CD4-positive, alpha-beta T cell (primary cell): ENCODE measurements around the gene SYNGR1. TPM values are rescaled to one million over a fixed set of nuclear protein-coding genes. Genes with fewer than 3 reads are reported as not detected.

Experiments used
- ATAC-seq: fragments of 200-7000 bp; cut with Tn5 transposase; one replicate; pipeline ENCODE4 v1.10.0; 2022; ENCODE audit warnings: mild to moderate bottlenecking; ENCODE audit not compliant: poor library complexity
- CTCF ChIA-PET: fragments of 350-600 bp; sonication (Branson Sonifier 250); formaldehyde crosslinking; loops from one replicate; lab custom pipeline; 2021; ENCODE audit warnings: antibody characterized with exemption, inconsistent platforms; lab: Charles Lee
- POLR2A ChIA-PET: fragments of 350-600 bp; sonication (Branson Sonifier 250); formaldehyde crosslinking; loops from one replicate; lab custom pipeline; 2021; ENCODE audit warnings: antibody characterized with exemption, inconsistent platforms; lab: Charles Lee
- DNase-seq, 14 experiments: peaks; one replicate each; pipeline ENCODE4 v3.0.0-alpha.2; 2013 to 2020; ENCODE audit warnings: mixed read lengths in 2 of 14
- H3K27ac ChIP-seq, 2 donors: one replicate each; pipeline versions ENCODE4 v1.5.1 to v1.7.0; 2013; ENCODE audit warnings: low read length in 2 of 2, low read depth in 1 of 2, mild to moderate bottlenecking in 1 of 2
- H3K27me3 ChIP-seq, 2 experiments: 1 replicate in 1 of 2; 2 replicates in 1 of 2; pipeline versions ENCODE4 v1.6.1 to v1.7.0; 2013; ENCODE audit warnings: low read length in 2 of 2, control low read depth in 1 of 2, mild to moderate bottlenecking in 1 of 2, moderate library complexity in 1 of 2; ENCODE audit not compliant: insufficient read depth in 2 of 2, control insufficient read depth in 1 of 2
- H3K36me3 ChIP-seq: one replicate; pipeline ENCODE4 v1.6.1; 2013; ENCODE audit warnings: low read length, control low read depth; ENCODE audit not compliant: insufficient read depth
- H3K4me1 ChIP-seq: one replicate; pipeline ENCODE4 v1.6.1; 2013; ENCODE audit warnings: low read length, control low read depth; ENCODE audit not compliant: insufficient read depth
- H3K4me3 ChIP-seq: one replicate; pipeline ENCODE4 v1.5.1; 2013; ENCODE audit warnings: mild to moderate bottlenecking, low read length, moderate library complexity
- H3K9me3 ChIP-seq, 2 experiments: 1 replicate in 1 of 2; 2 replicates in 1 of 2; pipeline versions ENCODE4 v1.6.1 to v1.7.0; 2013; ENCODE audit warnings: low read length in 2 of 2, mild to moderate bottlenecking in 2 of 2, control low read depth in 1 of 2, moderate library complexity in 1 of 2; ENCODE audit not compliant: control insufficient read depth in 1 of 2, insufficient read depth in 1 of 2
- H3K27ac Mint-ChIP-seq: one replicate; pipeline ENCODE4 v1.8.0; 2020; ENCODE audit warnings: mixed read lengths
- H3K27me3 Mint-ChIP-seq: one replicate; pipeline ENCODE4 v1.8.0; 2021; ENCODE audit warnings: mixed read lengths
- H3K36me3 Mint-ChIP-seq: one replicate; pipeline ENCODE4 v1.8.0; 2021; ENCODE audit warnings: low read depth, mixed read lengths
- H3K4me1 Mint-ChIP-seq: one replicate; pipeline ENCODE4 v1.8.0; 2021; ENCODE audit warnings: low read depth, mixed read lengths
- H3K4me3 Mint-ChIP-seq: one replicate; pipeline ENCODE4 v1.8.0; 2020; ENCODE audit warnings: mild to moderate bottlenecking, mixed read lengths
- H3K9me3 Mint-ChIP-seq: one replicate; pipeline ENCODE4 v1.8.0; 2020; ENCODE audit warnings: mixed read lengths
- intact Hi-C, 2 experiments: fragments of 100-400 bp; cut with DNase I in 1 of 2; cut with micrococcal nuclease in 1 of 2; formaldehyde crosslinking; loops; one replicate each; pipeline versions ENCODE4 v1.15.1 to v1.9.0; 2023 to 2025; cut with DNase I, micrococcal nuclease
- total RNA-seq, 174 experiments: library from RNA in 2 of 174; stranded (reverse) in 2 of 174; gene quantifications; one replicate each; pipeline ENCODE4 v1.2.3 and lab custom pipeline; 2021 to 2026
- TF ChIP-seq, protein P1 (sequence below): fragments of 200-600 bp; IDR thresholded peaks from one replicate; pipeline ENCODE4 v1.8.0; 2022; ENCODE audit warnings: antibody characterized with exemption, mild to moderate bottlenecking

Gene SYNGR1
- total RNA-seq, 2 experiments from 2014 or later, result 0.44 to 0.59 TPM

DNA sequence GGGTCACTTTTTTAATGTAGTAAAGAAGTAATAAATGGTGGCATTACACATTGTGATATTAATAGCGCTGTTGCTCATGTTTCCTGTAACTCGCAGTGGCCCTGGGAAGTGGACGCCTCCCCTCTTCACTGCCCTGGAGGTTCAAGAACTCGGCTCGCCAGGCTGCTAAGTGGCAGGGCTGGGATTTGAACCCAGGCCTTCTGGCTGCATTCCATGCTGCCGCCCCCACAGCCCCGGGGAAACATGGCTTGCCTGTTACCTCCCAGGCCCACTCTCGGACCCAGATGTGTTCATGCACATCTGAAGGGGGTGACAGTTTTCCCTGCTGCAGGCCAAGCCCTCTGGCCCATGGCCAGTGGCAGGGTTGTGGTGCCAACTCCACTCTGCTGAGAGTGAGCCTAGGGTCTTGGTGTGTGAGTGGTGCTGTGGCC is 82.0 kb downstream of the SYNGR1 start:
- no peak for ATAC-seq
- peaks cover 50% of the 10 kb centered on the region for H3K36me3 Mint-ChIP-seq
- H3K27ac Mint-ChIP-seq, result no peak overlapping the region
- Histone ChIP-seq H3K27ac (no peak overlapping the region), H3K36me3 (peaks cover 55% of the 10 kb centered on the region), H3K27me3 (no peaks in the 10 kb centered on the region), H3K9me3 (no peaks in the 10 kb centered on the region), H3K4me3 (no peak overlapping the region), H3K4me1 (no peaks in the 10 kb centered on the region)
- H3K27me3 Mint-ChIP-seq, result no peaks in the 10 kb centered on the region
- ChIA-PET POLR2A (no interaction called here), CTCF (no interaction called here)
- intact Hi-C loops, result no loop called here
- H3K4me1 Mint-ChIP-seq, result no peaks in the 10 kb centered on the region
- DNase-seq, result no peak
- no peaks in the 10 kb centered on the region for H3K9me3 Mint-ChIP-seq
- TF ChIP-seq, protein P1, sequence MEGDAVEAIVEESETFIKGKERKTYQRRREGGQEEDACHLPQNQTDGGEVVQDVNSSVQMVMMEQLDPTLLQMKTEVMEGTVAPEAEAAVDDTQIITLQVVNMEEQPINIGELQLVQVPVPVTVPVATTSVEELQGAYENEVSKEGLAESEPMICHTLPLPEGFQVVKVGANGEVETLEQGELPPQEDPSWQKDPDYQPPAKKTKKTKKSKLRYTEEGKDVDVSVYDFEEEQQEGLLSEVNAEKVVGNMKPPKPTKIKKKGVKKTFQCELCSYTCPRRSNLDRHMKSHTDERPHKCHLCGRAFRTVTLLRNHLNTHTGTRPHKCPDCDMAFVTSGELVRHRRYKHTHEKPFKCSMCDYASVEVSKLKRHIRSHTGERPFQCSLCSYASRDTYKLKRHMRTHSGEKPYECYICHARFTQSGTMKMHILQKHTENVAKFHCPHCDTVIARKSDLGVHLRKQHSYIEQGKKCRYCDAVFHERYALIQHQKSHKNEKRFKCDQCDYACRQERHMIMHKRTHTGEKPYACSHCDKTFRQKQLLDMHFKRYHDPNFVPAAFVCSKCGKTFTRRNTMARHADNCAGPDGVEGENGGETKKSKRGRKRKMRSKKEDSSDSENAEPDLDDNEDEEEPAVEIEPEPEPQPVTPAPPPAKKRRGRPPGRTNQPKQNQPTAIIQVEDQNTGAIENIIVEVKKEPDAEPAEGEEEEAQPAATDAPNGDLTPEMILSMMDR, result no peak
- H3K4me3 Mint-ChIP-seq, result no peak overlapping the region

DNA sequence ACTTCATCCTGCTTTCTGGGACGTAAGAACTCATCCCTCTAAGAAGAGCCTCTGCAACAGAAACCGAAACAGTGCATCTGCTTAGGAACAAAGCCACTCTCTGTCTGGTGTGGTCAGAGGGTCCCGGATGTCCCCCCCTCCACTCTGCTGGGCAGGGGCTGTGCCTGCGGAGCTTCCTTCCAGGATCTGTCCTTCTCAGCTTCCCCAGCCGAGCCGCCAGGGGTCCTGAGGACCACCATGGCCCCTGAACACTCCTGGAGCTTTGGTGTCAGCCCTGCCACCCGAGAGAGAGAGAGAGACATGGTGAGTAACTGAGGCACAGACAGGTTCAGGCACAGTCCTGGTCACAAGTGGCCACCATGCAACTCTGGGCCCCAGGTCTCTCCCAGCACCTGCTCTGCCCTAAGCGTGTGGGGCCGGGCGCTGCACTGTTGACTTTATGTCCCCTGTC is 82.6 kb downstream of the SYNGR1 start:
- H3K27me3 ChIP-seq, result no peaks in the 10 kb centered on the region
- no peak overlapping the region for H3K4me3 ChIP-seq
- H3K36me3 Mint-ChIP-seq, result peaks cover 44% of the 10 kb centered on the region
- no peaks in the 10 kb centered on the region for H3K27me3 Mint-ChIP-seq
- H3K4me1 ChIP-seq, result peaks cover 5% of the 10 kb centered on the region
- no peak overlapping the region for H3K4me3 Mint-ChIP-seq
- CTCF ChIA-PET, result no interaction called here
- DNase-seq (no peak), ATAC-seq (no peak)
- H3K36me3 ChIP-seq, result peaks cover 50% of the 10 kb centered on the region
- H3K9me3 Mint-ChIP-seq, result no peaks in the 10 kb centered on the region
- TF ChIP-seq, protein P1, result no peak
- POLR2A ChIA-PET, result no interaction called here
- intact Hi-C loops, result no loop called here
- no peaks in the 10 kb centered on the region for H3K9me3 ChIP-seq
- no peak overlapping the region for H3K27ac ChIP-seq
- no peak overlapping the region for H3K27ac Mint-ChIP-seq
- peaks cover 4% of the 10 kb centered on the region for H3K4me1 Mint-ChIP-seq

DNA sequence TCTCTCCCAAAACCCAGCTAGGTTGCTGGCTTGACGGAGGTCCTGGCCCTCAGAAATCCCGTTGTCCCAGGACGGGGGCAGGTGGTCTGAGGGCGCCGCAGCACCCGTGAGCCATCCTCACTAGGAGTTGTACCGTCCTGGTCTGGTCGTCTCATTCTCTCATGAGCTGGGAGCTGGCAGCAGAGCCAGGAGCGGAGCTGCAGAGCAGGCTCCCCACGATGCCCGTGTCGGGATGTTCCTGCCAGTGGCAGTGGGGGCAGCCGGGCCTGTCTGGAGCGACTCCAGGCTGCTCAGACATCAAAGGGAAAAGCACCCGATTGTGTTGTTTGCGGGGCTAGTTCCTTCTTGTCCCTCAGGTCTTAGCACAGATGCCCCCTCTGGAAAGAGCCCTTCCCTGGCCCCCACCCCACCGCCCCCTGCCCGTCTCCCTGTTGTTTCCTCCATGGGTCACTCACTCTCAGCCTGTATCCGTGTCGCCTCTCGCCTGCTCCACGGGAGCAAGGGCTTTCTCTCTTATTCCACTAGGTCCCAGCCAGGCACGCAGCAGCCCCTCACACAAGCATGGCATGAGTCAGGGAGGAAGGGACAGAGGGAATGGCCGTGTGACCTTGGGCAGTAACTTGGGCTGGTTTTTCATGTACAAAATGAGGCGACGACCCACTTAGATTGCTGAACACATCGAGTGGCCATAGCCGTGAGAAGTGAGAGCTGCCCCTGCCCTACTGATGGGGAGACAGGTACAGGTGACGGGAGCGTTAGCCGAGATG is 83.9 kb downstream of the SYNGR1 start:
- ATAC-seq (no peak), DNase-seq (no peak)
- no peaks in the 10 kb centered on the region for H3K27me3 ChIP-seq
- ChIA-PET CTCF (no interaction called here), POLR2A (no interaction called here)
- no peaks in the 10 kb centered on the region for H3K9me3 ChIP-seq
- Mint-ChIP-seq H3K9me3 (no peaks in the 10 kb centered on the region), H3K36me3 (peaks cover 35% of the 10 kb centered on the region), H3K4me1 (peaks cover 5% of the 10 kb centered on the region), H3K27ac (no peak overlapping the region), H3K4me3 (no peak overlapping the region), H3K27me3 (no peaks in the 10 kb centered on the region)
- H3K4me3 ChIP-seq, result no peak overlapping the region
- H3K36me3 ChIP-seq, result peaks cover 37% of the 10 kb centered on the region
- H3K27ac ChIP-seq, result no peak overlapping the region
- TF ChIP-seq, protein P1, result no peak
- peaks cover 15% of the 10 kb centered on the region for H3K4me1 ChIP-seq
- intact Hi-C loops, result no loop called here
